GM18505 (cell line): ENCODE results near the gene BBC3.

Experiments used
- ATAC-seq: cut with Tn5 transposase; IDR thresholded peaks from one replicate; pipeline ENCODE4 v1.9.1; 2021; ENCODE audit not compliant: unreplicated experiment
- POLR2A ChIP-seq: IDR thresholded peaks from 4 replicates; pipeline ENCODE4 v1.6.1; 2011; ENCODE audit warnings: borderline replicate concordance; ENCODE audit not compliant: insufficient read depth, insufficient read length; ENCODE audit errors: extremely low read depth

BBC3 gene

GRCh38 chr19:47221080-47221841 lies 9.7 kb downstream of the BBC3 start:
- no peak for ATAC-seq
- no peak for TF ChIP-seq POLR2A

- ATAC-seq, result no peak
- no peak for TF ChIP-seq POLR2A
Observed at GRCh38 chr19:47215581-47215980, 15.4 kb downstream of the BBC3 start.

- TF ChIP-seq POLR2A, result no peak
- ATAC-seq, result no peak
Observed at GRCh38 chr19:47210689-47211316, 20.2 kb downstream of the BBC3 start.

- TF ChIP-seq POLR2A, result no peak
- ATAC-seq, result no peak
Observed at GRCh38 chr19:47210180-47210490, 20.9 kb downstream of the BBC3 start.

- ATAC-seq, result no peak
Observed at GRCh38 chr19:47209319-47210179, 21.4 kb downstream of the BBC3 start.

GRCh38 chr19:47203254-47203653 lies 27.7 kb downstream of the BBC3 start:
- no peak for ATAC-seq
- no peak for TF ChIP-seq POLR2A

More at GRCh38 chr19:47209319-47210179, 21.4 kb downstream of the BBC3 start:
- TF ChIP-seq POLR2A, result no peak

- TF ChIP-seq POLR2A, result no peak
- no peak for ATAC-seq
Observed at GRCh38 chr19:47200530-47200929, 30.5 kb downstream of the BBC3 start.

- no peak for ATAC-seq
- no peak for TF ChIP-seq POLR2A
Observed at GRCh38 chr19:47197141-47197540, 33.9 kb downstream of the BBC3 start.

- TF ChIP-seq POLR2A, result no peak
- ATAC-seq, result no peak
Observed at GRCh38 chr19:47195434-47195833, 35.6 kb downstream of the BBC3 start.

- ATAC-seq, result no peak
- no peak for TF ChIP-seq POLR2A
Observed at GRCh38 chr19:47190167-47190727, 40.8 kb downstream of the BBC3 start.

- ATAC-seq, result no peak
- no peak for TF ChIP-seq POLR2A
Observed at GRCh38 chr19:47188507-47189033, 42.4 kb downstream of the BBC3 start.

GRCh38 chr19:47187797-47188196 lies 43.2 kb downstream of the BBC3 start:
- TF ChIP-seq POLR2A, result no peak
- ATAC-seq, result no peak

- no peak for ATAC-seq
- no peak for TF ChIP-seq POLR2A
Observed at GRCh38 chr19:47187335-47187655, 43.7 kb downstream of the BBC3 start.

- ATAC-seq, result no peak
- peak; percentile 53 for TF ChIP-seq POLR2A
Observed at GRCh38 chr19:47186446-47187334, 44.3 kb downstream of the BBC3 start.
